HG03439 (cell line): ENCODE results near the gene CATSPER4.

ENCODE experiments used
- ATAC-seq: cut with Tn5 transposase; IDR thresholded peaks from one replicate; pipeline ENCODE4 v1.9.1; 2021; ENCODE audit warnings: mild to moderate bottlenecking, moderate library complexity; ENCODE audit not compliant: unreplicated experiment

Gene CATSPER4

GRCh38 chr1:26234644-26235370 lies 44.4 kb downstream of the CATSPER4 start:
- no peak for ATAC-seq

- no peak for ATAC-seq
Measured at GRCh38 chr1:26237230-26237966, 47.0 kb downstream of the CATSPER4 start.

DNA sequence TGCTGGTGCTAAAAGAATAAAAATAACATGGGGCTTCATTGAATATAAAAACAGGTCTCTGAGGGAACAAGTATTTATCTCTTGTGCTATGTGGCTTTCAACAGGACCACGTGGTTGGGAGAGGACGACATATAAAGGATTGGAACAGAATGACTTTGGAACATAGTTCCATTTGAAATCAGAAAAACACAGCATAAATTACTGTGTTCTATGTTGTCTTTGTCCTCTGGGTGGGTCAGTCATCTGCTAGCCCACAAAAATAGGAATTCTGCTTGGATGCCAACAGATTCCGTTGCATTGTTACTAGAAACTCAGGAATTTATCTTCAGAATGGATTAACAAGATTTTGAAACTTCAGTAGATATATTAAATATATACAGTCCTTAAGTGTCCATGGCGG lies 49.5 kb downstream of the CATSPER4 start:
- ATAC-seq: no peak
